NCI-H146 treated with DMSO at 0.1 percent for 48 hours (cell line): ENCODE measurements around the gene C2CD2L.
"Not testable (repeated sequence)": the region's sequence is repeated elsewhere in the genome, so short reads cannot be mapped to it uniquely, and the experiment has no call there.

Experiments used
- DNase-seq: peaks from one replicate; lab custom pipeline; 2025; ENCODE audit not compliant: unreplicated experiment; lab: John Stamatoyannopoulos, UW

Gene C2CD2L

DNA sequence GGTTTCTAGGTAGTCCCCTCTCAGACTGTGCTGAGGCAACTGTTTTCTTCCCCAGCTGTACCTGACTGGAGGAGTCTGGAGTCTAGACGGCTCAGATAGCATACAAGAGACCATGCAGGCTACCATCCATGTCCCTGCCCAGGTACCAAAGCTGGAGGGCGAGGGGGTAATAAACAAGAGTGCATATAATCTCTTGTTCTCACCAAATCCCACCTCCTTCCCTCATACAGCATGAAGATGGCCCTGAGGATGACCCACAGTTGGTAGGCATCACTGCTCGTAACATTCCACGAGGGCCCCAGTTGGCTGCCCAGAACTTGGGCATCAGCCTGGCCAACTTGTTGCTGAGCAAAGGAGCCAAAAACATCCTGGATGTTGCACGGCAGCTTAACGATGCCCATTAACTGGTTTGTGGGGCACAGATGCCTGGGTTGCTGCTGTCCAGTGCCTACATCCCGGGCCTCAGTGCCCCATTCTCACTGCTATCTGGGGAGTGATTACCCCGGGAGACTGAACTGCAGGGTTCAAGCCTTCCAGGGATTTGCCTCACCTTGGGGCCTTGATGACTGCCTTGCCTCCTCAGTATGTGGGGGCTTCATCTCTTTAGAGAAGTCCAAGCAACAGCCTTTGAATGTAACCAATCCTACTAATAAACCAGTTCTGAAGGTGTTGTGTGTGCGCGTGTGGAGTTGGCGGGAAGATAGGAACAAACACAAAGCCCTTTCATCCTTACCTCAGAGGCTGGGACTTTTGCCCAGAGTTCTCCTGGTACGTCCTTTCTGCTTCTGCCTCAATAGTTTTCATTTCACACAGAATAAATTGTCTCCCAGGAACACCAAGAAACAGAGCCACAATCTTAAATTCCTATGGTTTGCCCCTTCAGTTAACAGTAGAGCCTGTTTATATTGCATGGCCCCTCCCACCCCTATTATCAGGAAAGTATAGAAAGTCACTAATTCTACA is 14.0 kb upstream of the C2CD2L start:
- no peak for DNase-seq

DNA sequence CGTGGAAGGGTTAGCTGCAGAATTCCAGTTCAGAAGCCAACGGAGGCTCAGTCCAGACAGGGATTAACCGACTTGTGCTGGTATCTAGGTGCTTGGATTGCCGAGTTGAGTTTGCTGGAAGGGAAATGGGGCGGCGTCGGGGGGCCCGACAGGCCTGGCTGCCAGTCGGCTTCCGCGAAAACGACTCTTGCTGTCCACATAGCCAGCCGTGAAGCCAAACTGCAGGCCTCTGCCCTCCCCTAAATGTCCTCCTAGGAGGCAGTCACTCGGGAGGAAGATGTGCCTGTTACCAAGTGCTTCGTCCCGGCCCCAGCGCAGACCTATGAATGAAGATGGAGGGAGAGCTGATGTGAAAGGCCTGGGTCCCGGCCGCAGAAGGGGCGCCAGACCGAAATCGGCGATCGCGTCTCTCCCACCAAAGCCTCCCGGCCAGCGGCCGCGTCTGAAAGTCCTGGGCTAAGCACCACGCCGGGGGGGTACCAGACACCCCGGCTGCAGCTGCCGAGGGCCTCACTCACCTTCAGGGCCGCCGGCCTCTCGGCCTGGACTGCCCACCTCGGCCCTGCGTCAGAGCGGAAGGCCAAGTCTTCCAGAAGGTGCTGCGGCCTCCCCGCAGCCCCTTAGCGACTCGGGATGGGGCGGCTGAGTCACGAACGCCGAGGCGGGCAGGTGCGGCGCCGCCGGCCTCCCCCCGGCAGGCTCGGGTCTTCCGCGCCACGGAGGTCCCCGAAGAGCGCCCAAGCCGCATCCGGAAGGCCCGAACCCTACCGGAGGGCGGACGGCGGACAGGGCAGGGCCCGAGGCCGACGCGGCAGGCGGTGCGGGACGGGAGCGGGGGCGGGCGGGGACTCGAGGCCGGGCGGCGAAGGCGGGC is 13.0 kb upstream of the C2CD2L start:
- no peak for DNase-seq

DNA sequence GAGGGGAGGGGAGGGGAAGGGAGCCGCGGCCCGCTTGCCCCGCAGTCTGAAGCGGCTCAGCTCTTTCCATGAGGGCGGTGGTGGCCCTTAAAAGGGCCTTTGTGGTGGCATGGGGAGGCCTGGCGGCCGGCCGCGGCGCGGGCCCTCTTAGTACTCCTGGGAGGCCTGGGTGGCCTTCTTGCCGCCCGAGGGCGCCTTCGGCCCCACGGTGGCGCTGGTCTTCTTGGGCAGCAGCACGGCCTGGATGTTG is 12.4 kb upstream of the C2CD2L start:
- no peak for DNase-seq

DNA sequence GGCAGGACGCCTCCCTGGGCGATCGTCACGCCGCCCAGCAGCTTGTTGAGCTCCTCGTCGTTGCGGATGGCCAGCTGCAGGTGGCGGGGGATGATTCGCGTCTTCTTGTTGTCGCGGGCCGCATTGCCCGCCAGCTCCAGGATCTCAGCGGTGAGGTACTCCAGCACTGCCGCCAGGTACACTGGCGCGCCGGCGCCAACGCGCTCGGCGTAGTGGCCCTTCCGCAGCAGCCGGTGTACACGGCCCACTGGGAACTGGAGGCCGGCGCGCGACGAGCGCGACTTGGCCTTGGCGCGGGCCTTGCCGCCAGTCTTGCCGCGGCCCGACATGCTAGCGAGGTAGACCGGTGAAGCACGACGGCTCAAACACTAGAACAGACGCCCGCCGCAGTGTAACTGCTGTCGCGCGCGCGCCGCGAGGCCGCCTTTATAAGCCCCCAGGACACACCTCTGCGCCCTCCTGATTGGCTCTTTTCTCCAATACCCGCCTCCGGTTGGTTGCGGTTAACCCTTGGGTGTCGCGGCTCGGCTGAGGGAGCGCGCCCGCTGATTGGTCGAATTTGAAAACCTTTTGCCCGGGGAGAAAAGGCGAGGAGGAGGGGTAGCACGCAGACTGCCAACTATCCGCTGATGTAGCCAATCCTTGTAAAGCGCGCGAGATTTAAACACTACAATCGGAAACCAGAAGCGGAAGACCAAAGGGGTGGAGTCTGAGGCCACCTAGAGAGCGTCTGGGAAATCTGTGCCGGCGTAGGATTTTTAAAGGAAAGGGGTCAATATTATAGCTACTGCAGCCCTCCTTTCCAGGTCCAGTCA is 11.9 kb upstream of the C2CD2L start:
- DNase-seq, result peak; percentile 98

DNA sequence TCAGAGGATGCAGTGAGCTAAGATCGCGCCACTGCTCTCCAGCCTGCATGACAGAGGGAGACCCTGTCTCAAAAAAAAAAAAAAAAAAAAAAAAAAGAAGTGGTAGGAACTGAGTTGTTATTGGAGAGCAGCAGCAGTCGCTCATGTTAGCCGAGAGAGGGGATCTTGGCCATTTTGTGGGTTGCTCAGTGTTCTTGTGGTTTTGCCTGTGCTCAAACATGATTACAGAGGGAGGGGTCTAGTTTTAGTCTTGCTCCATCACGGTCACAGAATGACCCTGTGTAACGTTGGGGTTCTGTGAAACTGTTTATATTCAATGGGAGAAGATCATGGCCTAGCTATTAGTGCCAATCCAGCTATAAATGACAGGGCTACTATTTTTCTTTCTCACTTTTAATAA is 7.4 kb upstream of the C2CD2L start:
- DNase-seq, result no peak

DNA sequence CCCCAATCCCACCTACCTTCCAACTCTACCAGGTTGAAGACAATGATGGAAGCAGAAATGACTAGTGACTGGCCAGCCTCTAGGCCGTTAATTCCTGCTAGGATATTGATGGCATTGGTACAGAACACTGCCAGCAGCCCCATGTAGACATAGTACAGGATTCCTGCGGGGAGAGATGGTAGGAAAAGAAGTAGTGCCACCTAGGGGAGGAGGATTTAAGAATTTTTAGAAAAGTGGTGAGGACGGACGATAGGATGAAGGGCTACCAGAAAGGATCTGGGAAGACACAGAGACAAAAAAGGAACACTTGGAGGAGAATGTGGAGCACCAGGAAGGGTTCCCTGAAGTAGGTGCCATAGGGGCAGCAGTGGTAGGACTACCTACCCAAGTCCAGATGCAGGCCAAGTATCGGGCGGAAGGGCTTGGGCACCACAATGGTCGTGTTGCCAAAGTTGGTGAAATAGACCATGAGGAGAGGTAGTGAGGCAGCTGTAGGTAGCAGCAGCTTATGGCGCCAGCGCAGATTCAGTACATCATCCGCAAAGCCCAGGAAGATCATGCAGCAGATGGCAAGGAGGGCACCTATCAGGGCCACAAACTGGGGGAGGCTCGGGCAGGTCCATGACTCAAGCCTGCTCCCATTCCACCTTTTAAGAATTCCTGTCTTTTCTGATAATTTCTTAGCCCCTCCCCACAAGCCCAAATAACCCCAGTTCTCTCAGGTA is 6.7 kb upstream of the C2CD2L start:
- DNase-seq, result peak; percentile 10

DNA sequence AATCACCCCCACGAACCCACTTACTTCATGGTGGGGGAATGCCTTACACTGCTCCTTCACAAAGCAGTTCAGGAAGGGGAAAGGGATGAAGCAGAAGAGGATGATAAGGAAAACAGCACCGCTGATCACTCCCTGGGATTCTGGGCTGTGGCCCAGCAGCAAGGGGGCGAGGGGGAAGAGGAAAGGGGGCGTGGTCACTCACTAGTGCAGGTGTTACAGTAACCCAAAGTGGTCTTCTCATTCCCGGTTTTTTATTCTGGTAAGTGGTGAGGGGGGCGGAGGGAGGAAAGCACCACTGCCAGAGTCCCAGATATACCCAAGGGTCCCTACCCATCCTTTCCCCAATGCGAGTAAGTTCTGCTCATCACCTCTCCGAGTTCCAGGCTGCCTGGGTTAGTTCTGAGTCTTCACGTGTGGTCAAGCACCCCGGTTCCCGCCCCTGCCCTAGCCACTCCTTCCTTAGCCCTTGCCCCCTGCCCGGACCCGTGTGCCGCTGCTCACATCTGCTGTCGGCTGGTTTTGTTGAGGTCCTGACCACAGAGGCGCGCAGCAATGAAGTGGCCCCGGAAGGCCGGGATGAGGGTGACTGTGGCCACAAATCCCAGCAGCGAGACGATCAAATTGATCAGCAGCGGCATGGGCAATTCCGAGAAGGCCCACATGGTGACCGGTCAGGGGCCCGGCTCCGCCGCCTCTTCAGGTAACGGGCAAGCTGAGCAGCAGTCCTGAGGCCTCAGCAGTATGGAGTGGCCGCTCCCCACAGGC is 6.0 kb upstream of the C2CD2L start:
- DNase-seq, result peak; percentile 65

DNA sequence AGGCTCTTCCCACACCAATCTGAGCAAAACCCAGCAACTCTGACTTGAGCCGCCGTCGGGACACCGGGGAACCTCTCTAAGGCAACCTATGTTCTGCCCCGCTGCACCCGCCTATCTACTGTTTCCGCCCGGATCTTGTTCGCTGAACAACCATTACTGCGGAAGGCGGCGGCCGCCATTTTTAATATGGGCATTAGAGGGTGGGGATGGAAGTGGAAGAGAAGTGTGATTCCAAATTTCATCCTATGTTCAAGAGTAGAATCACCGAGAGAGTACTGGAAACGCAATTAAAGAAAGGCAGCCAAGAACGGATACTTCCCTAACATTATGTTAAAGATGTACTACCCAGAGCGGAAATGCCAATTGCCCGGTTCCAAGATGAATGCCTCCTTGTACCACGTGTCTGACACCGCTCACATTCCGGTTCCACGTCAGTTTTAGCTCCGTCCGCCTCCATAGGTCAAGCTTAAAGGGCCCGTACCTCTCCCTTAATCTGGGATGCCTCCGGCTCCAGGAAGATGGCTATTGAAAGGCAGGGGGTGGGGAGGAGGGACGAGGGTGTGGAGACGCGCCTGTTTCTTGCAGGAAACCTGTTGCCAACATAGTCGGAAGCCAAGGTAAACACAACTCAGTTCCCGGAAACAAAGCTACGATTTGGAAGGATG is 5.3 kb upstream of the C2CD2L start, which contains the start of gene DPAGT1:
DPAGT1 (minus strand) TSS at position 95 of the 665 bp plus-strand sequence. CDS start 198 bp downstream, outside the sequence.
- DNase-seq, result peak; percentile 98

DNA sequence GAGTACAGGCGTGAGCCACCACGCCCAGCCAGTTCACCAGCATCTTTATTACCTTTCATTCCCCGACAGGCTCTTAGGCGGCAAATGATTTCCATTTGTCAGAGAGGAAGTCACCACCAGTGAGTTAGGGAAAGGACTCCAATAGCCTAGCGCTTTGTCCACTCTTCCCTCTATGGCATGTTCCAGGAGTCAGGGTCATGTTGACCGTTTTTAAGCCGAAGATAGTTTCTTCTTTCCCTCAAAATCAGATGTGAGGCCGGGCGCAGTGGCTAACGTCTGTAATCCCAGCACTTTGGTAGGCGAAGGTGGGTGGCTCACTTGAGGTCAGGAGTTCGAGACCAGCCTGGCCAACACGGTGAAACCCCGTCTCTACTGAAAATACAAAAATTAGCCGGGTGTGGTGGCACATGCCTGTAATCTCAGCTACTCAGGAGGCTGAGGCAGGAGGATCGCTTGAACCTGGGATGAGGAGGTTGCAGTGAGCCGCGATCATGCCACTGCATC is 3.9 kb upstream of the C2CD2L start:
- DNase-seq, result not testable (repeated sequence)

DNA sequence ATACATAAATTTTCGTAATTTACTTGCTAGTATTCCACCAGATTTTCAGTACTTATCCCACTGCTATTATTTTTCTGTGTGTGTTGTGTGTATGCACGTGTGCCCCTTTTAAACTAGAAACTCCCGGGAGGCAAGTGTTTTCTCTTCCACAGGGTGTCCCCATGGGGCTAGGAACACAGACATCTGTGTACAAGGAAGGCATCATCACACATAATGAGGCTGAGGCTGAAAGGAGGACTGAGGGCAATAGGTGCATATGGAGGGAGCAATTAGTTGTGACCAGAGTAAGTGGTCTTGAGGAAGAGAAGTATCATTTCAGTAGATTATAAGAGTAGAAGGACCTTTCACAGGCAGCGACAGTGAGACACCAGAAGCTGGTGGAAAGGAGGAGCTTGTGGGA is 3.4 kb upstream of the C2CD2L start:
- no peak for DNase-seq

DNA sequence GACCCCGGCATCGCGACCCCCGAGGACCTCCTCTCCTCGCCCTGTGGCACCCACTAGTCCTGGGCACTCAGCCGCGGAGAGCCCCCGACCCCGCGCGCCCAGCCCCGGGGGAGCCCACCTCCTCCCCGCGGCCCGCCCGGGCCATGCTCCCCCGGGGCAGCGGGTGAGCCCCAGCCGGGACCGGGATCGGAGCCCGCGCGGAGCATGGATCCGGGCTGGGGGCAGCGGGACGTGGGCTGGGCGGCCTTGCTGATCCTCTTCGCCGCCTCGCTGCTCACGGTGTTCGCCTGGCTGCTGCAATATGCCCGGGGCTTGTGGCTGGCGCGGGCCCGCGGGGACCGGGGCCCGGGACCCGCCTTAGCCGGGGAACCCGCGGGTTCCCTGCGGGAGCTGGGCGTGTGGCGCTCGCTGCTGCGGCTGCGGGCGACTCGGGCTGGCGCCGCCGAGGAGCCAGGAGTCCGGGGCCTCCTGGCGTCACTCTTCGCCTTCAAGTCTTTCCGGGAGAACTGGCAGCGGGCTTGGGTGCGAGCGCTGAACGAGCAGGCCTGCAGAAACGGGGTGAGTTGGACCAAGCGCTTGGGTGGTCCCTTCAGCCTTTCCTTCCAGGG is 498 bp downstream of the C2CD2L start:
- DNase-seq, result no peak

DNA sequence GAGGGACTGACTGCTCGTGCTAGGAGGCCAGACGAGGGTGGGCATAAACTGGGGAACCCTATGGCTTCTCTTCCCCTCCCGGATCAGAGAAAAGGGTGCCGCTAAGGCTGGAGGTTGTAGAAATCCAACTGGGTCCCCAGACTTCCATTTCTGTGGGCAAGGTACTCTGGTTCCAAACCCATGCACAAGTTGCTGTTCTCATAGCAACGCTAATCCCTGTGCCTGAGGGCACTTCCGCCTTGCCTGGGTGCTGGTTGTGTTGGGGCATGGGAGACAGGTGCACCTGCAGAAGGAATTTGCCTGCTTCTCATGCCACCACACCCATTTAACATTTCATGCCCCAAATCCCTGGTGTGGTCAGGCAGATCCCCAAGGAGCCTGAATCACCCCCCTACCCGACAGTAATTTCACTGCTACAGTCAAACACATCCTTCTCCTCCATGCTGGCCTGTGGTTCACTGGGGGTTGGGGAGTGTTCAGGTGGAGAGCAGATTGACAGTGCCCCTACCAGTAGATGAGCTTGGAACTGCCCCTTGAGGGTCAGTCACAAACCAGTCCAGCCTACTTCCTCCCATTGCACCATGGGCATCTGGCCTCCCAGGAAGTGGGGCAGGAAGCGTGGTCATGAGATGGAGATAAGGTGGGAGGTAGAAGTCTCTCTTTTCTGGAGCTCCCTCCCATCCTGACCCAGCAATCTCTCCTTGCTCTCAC is 1.2 kb downstream of the C2CD2L start:
- DNase-seq, result peak; percentile 76

DNA sequence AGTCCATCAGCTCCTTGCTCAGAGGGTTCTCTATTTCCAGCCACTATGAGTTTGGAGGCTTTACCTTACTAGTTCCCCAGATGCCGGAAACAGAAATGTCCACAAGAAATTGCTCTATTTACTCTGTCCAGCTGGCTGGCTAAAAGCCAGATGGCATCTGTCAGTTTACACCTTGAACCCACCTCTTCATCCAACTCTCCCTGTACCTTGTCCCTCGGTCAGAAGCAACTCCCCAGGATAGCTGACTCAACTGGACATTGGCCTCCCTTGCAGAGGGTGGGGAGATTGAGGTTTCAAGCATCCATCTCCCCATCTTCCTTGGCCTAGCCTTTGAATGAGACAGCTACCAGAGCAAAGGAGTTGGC is 1.7 kb downstream of the C2CD2L start:
- peak; percentile 22 for DNase-seq

DNA sequence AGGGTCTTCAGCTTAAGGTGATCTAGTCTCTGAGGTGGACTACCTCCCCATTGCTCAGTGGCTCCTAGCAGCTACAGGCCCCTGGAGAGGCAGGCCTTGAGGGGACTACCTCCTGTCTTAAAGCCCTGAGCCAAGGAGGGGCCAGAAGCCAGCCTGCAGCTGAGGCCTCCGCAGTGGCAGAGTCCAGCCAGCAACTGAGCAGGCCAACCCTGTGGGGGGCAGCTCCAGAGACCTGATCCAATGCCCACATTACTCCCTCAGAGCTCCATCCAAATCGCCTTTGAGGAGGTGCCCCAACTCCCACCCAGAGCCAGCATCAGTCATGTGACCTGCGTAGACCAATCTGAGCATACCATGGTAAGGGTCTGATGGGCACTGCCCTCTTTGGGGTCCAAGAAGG is 2.7 kb downstream of the C2CD2L start:
- DNase-seq, result no peak

DNA sequence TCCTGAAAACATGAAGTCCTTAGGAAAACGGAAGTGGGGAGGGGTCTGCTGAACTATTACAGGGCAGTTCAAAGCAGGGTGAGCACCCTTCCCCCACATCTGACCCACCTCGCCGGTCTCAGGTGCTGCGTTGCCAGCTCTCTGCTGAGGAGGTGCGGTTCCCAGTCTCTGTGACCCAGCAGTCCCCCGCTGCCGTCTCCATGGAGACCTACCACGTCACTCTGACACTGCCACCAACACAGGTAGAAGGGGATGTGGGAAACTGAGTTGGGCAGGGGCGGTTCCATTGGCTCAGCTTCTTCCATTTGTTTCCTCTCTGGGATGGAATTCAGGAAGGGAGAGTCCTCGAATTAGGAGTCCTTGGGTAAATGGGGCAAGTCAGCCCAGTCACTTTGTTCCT is 3.3 kb downstream of the C2CD2L start:
- no peak for DNase-seq

DNA sequence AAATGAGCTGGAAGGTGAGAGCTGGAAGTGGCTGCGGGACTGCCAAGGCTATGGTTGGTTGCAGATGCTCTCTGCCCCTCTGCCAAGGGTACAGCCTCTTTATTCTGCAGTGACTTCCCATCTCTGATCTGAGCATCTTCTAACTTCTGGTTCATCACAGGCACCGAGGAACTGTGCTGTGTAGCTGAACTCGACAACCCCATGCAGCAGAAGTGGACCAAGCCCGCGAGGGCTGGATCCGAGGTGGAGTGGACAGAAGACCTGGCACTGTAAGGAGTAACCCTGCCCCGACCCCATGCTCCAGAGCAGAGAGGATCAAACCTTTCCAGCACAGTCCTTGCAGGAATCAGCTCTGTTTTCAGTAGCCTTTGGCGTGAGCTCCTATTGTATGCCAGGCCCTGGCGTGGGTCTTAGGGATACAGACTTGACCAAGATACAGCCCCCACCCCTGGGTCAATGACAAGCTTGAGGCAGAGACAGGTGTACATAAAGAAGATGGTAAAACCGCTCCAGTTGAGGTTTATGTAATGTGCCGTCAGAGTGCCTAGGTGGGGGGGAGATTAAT is 4.3 kb downstream of the C2CD2L start:
- DNase-seq, result no peak

DNA sequence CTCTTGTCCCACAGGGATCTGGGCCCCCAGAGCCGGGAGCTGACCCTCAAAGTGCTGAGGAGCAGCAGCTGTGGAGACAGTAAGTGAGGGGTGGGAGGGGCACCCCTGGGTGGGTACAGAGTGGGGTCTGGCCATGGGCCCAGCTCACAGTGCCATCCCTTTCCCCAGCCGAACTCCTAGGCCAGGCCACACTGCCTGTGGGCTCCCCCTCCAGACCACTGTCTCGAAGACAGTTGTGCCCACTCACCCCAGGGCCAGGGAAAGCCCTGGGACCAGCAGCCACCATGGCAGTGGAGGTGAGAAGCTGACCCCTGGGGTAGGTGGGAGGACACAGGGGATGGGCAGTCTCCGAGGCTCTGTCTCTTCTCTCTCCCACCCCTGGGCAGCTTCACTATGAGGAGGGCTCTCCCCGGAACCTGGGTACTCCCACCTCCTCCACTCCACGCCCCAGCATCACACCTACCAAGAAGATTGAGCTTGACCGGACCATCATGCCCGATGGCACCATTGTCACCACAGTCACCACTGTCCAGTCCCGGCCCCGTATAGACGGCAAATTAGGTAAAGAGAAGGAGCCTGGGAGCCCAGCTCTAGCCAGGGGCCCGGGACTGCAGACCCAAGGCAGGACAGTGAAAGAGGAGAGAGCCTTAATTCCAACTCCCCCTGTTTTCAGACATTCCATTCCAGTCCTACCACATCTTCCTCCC is 5.3 kb downstream of the C2CD2L start:
- DNase-seq, result no peak
